Lower leg skin (tissue), 4 donors: Measurements from ENCODE around the gene CLCN3. TPM values are rescaled to one million over a fixed set of nuclear protein-coding genes. Genes with fewer than 3 reads are reported as not detected.

Source experiments
- DNase-seq, 2 donors: peaks; one replicate each; pipeline ENCODE4 v3.0.0-alpha.2; 2019; ENCODE audit warnings: low spot score in 2 of 2
- H3K4me3 ChIP-seq: fragments of 200-600 bp; sonication (generic); 2 replicates; pipeline ENCODE4 v1.5.1; 2017; ENCODE audit warnings: mild to moderate bottlenecking, low read depth; ENCODE audit not compliant: poor library complexity, severe bottlenecking
- POLR2A ChIP-seq, 2 donors: fragments of 450-650 bp; IDR thresholded peaks; one replicate each; pipeline ENCODE4 v1.6.1; 2016 to 2017; ENCODE audit warnings: antibody characterized with exemption in 2 of 2, mild to moderate bottlenecking in 1 of 2, moderate library complexity in 1 of 2
- WGBS, 2 donors: methylation state at CpG; one replicate each; pipeline ENCODE4 v1.1.5; 2018; 5-methylcytosine and 5-hydroxymethylcytosine counted together
- intact Hi-C: fragments of 100-400 bp; cut with DNase I; formaldehyde crosslinking; loops from one replicate; pipeline ENCODE4 v1.15.0; 2023; ENCODE audit warnings: low total_unique reads
- total RNA-seq, 4 donors: library from RNA; depleted of rRNA; stranded (reverse); fragments of >200 nt; gene quantifications; one replicate each; pipeline ENCODE4 v1.1.0, GENCODE V29; 2016
- TF ChIP-seq, protein P1 (sequence below), 3 donors: fragments of 450-650 bp; IDR thresholded peaks; one replicate each; pipeline ENCODE4 v1.5.1; 2016; ENCODE audit warnings: antibody characterized with exemption in 3 of 3, mild to moderate bottlenecking in 3 of 3, moderate library complexity in 2 of 3

Gene CLCN3
- total RNA-seq, 4 donors from 2014 or later: 32.8 to 75.4 (median 57.8) TPM

DNA sequence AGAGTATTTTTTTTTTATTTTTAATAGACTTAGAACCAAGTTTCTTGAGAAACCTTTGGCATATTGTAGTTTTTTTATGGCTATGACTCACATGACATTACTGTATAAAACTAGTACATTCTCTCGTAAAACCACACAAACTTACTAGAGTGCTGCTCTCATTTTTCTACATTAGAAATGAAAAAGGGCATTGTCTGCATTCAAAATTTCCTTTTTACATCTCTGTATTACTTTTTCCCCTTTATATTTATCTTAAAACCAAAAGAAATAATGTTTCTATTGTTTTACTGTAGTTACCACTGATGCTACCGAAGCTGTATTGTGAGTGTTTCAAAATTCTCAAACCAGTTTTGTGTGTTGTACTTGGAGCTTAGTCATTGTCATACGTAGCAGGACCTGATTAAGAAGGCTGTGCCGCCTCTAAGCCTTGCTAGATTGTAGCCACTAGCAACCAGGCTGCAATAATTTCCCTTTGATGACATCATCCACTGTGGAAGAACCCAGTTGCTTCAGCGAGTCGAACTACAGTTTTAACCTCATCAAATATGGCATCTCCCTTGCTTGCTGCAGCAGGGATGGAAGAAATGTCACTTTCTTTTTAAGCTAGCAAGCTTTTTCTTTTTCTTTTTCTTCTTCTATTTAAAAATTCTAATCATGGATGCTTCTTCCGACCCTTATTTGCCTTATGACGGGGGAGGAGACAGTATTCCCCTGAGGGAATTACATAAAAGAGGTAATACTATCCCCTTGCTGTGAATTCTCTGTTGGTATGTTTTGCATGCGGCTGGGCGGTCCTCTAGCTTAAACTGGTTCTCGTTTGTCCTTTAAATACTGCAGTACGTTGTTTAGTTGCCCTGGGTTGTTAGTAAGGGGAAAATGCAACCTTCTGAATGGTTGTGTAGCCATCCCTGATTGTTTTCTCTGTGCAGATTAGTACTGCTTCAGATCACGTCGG, 39.6 kb downstream of the CLCN3 start:
- peak; percentile 86 to 88 for DNase-seq
- intact Hi-C loops: no loop called here
- peak overlapping the region; percentile 13 for H3K4me3 ChIP-seq
- WGBS, 2 donors: 4% methylated on average over 14 of the region's 14 CpGs
- TF ChIP-seq, protein P1, sequence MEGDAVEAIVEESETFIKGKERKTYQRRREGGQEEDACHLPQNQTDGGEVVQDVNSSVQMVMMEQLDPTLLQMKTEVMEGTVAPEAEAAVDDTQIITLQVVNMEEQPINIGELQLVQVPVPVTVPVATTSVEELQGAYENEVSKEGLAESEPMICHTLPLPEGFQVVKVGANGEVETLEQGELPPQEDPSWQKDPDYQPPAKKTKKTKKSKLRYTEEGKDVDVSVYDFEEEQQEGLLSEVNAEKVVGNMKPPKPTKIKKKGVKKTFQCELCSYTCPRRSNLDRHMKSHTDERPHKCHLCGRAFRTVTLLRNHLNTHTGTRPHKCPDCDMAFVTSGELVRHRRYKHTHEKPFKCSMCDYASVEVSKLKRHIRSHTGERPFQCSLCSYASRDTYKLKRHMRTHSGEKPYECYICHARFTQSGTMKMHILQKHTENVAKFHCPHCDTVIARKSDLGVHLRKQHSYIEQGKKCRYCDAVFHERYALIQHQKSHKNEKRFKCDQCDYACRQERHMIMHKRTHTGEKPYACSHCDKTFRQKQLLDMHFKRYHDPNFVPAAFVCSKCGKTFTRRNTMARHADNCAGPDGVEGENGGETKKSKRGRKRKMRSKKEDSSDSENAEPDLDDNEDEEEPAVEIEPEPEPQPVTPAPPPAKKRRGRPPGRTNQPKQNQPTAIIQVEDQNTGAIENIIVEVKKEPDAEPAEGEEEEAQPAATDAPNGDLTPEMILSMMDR (IDR thresholded peaks at IDR 0.05): no peak
- no peak for TF ChIP-seq POLR2A (IDR thresholded peaks at IDR 0.05)

DNA sequence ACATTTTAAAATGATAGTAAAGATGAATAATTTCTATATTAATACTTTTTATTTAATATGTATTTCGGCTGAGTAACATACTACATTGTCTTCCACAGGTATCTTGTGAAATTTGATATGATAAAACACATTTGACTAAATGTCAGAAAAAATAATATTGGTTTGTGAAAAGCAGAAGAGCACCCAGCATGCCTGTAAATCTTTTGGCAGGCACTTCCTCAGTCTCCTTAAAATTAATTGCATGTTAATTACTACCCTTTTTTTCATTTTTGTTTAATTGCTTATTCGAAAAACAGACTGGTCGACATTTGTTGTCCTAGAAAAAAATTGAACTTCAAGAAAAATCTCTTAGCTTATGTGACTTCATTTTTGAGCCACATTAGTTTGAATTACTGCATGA, 40.6 kb downstream of the CLCN3 start:
- TF ChIP-seq POLR2A (IDR thresholded peaks at IDR 0.05): no peak
- TF ChIP-seq, protein P1 (IDR thresholded peaks at IDR 0.05): no peak
- no peak overlapping the region for H3K4me3 ChIP-seq
- DNase-seq: no peak
- WGBS, 2 donors: 58 to 60% methylated on average over 3 of the region's 3 CpGs
- intact Hi-C loops: no loop called here

DNA sequence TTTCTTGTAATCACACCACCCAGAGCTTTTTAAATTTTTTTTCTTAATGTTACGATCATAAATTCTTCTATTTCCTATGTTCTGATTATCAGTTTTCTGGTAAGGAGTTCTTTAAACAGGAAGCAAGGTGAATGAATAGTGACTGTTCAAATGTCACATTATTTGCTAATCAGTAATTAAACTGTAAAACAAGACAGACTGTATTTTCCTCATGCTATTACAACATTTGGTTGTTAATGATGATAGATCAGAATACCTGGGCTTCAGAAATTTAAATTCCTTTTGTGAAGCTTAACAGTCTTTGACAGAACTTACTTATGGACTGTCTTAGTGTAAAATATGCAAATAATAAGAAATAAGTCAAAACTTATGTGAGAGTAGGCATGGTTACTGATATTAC, 41.4 kb downstream of the CLCN3 start:
- intact Hi-C loops: no loop called here
- TF ChIP-seq, protein P1 (IDR thresholded peaks at IDR 0.05): no peak
- TF ChIP-seq POLR2A (IDR thresholded peaks at IDR 0.05): no peak
- 91 to 92% methylated on average over 1 of the region's 1 CpG for WGBS, 2 donors
- no peak for DNase-seq
- no peak overlapping the region for H3K4me3 ChIP-seq

DNA sequence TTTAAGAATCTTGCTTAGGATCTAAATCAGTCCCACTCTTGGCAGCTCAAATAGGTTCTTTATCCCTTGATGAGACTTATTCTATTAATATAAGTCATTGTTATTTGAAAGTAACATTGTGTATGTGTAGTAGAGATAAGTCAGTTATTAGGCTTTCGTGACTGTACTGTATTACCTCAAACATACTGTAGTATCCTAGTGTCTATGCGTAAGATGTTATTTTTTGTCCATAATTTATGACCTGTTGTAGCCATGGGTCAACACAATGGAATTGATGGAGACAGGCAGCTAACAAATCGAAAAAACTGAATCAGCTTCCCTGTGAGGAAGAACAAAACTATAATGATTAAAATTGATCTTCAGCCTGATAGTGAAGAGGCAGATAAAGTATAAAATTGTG, 41.8 kb downstream of the CLCN3 start:
- no peak for TF ChIP-seq POLR2A (IDR thresholded peaks at IDR 0.05)
- TF ChIP-seq, protein P1 (IDR thresholded peaks at IDR 0.05): no peak
- no peak for DNase-seq
- intact Hi-C loops: no loop called here
- WGBS, 2 donors: 90 to 95% methylated on average over 3 of the region's 3 CpGs
- H3K4me3 ChIP-seq: no peak overlapping the region

DNA sequence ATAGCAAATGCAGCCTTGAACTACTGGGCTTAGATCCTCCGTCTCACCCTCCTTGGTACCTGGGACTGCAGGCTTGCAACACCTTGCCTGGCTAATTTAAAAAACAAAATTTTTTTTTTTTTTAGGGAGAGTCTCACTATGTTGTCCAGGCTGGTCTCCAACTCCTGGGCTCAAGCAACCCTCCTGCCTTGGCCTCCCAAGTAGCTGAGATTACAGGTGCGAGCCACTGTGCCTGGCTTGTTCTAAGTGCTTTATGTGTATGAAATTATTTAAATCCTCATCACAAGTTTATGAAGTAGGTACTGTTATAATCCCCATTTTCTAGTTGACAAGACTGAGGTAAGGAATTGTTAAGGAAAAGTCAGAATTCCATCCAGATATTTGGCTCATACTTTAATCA, 43.0 kb downstream of the CLCN3 start:
- TF ChIP-seq, protein P1 (IDR thresholded peaks at IDR 0.05): no peak
- no peak for TF ChIP-seq POLR2A (IDR thresholded peaks at IDR 0.05)
- no peak overlapping the region for H3K4me3 ChIP-seq
- WGBS, 2 donors: 96 to 98% methylated on average over 2 of the region's 2 CpGs
- intact Hi-C loops: no loop called here
- no peak for DNase-seq
